HL-60/S4 treated with phorbol 12-myristate 13-acetate at 8.2 ng/mL for 4 days and 3 days (cell line): ENCODE measurements around the gene NINJ1.
"Not testable (repeated sequence)": the region's sequence is repeated elsewhere in the genome, so short reads cannot be mapped to it uniquely, and the experiment has no call there.

ENCODE experiments used
- in situ Hi-C: fragments of 300-500 bp; cut with MboI; formaldehyde crosslinking; loops from 2 replicates; pipeline ENCODE4 v1.15.0; 2022; ENCODE audit warnings: low sequenced_read_pairs

The NINJ1 gene

DNA sequence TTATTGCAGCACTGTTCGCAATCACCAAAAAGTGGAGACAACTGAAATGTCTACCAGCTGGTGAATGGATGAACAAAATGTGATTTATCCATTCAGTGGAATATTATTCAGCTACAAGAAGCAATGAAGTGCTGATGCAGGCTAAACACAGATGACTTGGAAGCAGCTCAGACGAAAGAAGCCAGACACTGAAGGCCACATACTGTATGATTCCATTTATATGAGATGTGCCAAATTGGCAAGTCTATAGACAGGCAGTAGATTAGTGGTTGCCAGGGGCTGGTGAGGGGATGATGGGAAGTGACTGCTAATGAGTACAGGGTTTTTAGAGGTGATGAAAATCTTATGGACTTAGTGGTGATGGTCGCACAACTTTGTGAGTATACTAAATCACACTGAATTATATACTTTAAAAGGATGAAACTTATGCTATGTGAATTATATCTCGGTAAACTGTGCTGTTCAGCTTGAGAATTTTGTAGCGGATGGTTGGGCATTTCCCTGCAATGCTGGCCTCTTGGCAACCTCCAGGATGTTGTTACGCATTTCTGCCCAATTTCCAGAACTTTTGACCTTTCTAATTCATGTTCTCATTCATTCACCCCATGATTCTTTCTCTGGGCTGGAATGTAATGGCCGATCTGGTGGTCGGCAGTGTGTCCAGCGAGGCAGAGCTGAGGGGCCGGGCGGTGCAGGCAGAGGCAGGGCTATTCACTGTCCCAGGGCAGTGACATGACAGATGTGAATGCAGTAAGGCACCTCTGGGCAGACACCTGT lies 27.9 kb upstream of the NINJ1 start:
- in situ Hi-C loops: loop anchor here (25.0 kb wide), 1 partner anchor 800 kb away; the partner anchor contains the start of gene BARX1

DNA sequence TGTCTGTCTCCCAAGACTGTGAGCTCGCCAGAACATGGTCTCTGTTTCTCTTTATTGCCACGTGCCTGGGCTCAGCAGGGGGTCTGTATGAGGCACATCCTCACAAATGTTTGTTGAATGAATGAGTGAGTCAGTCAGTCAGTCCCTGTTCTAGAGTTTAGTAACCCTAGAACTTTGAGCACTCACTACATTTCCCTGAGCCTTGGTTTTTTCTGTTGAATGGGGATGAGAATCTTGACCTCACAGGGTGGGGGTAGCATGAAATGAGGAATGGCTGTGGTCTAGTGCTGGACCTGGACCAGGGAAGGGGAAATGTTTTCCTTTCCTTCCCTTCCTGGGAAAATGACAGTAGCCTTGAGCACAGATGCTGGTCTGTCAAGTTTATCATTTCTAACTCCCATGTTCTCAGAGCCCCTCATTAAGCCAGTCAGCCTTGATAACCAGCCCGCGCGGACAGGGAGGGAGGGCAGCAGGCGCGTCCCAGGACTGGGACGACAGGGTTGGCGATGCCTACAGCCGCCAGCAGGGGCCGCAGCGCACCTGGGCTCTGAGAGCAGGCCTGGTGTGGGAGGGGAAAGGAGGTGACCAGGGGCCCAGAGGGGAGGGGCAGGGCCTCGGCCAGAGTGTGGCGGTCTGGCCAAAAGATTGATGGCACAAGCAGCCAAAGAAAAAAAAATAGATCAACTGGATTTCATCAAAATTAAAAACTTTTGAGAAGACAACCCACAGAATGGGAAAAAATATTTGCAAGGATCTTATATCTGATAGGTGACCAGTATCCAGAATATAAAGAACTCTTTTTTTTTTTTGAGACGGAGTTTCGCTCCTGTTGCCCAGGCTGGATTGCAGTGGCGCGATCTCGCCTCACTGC lies 25.8 kb upstream of the NINJ1 start:
- in situ Hi-C loops: loop anchor here (25.0 kb wide), 1 partner anchor 802 kb away; the partner anchor contains the start of gene BARX1

DNA sequence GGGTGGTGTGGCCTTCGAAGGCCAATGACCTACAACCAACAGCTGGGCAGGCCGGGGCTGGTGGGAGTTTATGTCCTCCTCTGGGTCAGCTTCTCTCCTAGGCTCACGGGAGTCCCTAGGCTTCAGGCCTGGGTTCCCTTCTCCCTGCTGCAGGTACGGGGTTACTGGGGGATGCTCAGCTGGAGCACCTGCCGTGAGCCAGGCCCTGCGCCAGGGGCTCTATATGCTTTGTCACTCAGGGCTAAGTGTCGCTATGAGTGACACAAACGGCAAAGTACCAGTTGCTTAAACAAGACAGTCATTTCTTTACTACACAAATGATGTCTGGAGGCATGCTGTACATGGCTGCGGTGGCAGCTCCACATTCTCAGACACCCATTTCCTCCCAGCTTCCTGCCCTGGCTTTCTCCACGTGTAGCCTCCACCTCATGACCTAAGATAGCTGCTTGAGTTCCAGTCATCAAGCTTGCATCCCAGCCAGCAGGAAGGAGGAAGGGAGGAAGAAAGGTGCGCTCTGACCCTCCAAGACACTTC lies 22.5 kb upstream of the NINJ1 start:
- in situ Hi-C loops: loop anchor here (25.0 kb wide), 1 partner anchor 806 kb away; the partner anchor contains the start of gene BARX1

DNA sequence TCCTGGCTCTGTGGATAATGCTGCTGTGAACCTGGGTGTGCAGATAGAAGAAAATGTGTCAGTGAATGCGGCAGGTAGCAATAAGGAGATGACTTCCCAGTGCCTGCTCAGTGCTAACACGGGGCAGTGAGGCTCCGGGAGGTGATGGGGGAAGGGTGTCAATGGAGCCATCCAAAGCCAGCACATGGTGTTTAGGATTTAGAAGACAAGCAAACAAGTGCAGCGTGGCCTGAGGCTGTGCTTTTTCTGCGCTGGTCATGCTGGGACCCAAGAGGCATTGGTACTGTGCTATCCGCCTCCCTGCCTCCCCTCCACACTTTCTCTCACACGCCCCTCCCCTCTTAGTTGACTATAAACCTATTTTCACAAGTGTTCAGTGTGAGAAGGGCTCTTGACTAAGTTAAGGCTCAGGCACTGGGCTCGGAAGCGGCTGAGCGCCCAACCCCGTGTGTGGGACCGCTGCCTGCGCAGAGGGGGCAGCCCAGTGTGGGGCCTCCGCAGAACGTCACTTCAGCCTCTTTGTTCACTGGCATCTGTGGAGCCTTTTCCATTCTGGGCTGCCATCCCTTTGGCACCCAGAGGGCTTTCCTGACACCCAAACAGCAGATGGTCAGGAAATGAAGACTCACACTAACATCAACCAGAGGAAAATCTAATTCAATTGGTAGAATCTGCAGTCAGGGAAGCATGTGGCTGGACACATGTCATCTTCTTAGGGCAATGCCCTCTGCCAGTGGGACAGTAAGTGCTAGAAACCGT lies 21.8 kb upstream of the NINJ1 start:
- in situ Hi-C loops: loop anchor here (25.0 kb wide), 1 partner anchor 806 kb away; the partner anchor contains the start of gene BARX1

DNA sequence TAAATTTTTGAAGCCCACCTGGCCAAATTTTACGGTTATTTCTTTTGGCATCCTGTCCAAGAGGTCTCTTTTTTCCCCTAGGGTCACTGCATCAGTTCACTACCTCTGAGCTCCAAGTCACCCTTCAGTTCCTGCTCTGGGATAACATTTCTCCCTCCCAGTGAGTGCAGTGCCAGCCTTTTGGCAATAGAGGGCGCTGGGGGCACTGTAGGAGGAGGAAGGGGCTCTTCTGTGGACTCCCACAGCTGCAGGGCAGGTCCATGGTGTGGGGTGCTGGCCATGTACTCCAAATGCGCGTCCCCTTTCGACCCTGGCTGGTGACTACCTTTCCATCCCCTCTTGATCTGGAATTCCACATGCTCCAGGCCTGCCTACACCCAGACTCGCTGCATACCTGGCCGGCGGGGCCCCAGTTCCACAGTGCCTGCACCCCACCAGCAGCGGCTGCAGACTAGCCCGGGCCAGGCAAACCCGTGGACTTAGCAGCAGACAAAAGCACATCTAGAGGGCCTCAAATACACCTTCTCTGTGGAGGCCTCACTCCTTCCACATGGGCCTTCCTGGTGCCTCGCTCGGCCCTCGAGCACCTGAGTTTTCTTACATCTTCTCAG lies 20.3 kb upstream of the NINJ1 start:
- in situ Hi-C loops: loop anchor here (25.0 kb wide), 1 partner anchor 808 kb away; the partner anchor contains the start of gene BARX1

DNA sequence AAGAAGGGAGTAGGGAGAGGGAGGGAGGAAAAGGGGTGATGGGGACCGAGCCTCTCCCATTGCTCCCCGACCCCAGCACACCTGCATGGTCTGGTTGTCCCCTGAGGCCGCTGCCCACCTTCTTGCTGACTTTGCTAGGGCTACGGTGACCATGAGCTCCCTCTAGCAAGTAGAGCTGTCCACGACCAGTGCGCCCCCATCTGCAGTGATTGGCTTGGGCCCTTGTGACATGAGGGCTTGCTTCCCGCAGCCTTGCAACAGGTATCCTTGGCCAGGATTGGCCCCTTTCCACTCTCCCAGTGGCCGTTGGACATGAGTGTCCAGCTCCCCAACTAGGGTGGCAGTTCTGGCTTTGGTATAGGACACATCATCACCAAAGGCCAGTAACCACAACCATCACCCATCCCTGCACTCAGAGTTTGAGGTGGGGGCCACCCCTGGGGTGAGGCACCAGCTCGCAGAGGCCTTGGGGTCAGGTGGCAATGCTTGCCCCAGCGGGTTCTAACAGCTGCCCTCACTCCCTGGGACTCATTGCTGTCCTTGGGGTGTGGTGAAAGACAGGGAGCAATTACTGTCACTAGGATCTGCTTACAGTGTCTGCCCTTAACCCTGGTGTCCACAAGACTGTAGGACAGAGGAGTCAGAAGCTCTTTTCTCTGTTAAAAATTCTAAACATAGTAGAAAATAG lies 17.2 kb upstream of the NINJ1 start:
- in situ Hi-C loops: loop anchor here (25.0 kb wide), 1 partner anchor 811 kb away; the partner anchor contains the start of gene BARX1

DNA sequence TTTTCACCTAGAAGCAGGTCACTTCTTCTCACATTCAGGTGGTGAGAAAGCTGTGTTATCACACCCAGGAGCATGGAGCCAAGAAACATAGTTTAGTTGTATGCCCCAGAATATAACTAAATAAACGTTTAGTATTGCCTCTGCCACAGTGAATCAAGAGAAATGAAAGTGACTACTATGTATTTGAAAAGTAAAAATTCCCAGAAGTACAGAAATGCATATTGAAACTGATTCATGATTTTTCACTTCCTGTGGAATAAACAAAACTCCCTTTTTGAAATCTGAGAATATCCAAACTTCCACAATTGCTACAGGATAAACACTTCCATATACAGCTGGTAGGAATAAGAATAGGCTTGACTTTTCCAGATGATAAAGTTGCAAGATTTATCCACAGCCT lies 15.3 kb upstream of the NINJ1 start:
- in situ Hi-C loops: no loop called here

DNA sequence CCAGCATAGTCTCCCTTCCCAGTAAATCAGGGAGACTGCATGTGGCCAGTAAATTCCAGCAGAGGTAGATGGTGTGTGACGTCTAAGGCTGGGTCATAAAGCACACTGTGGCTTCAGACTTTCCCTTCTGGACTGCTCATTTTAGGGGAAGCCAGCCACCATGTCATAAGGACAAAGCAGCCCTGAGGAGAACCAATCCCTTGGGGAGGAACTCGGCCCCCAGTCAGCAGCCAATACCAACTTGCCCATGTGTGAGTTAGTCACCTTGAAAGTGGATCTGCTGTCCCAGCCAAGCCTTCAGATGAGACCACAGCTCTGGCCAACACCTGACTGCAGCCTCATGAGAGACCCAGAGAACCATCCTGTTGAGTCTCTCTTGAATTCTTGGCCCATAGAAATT lies 14.7 kb upstream of the NINJ1 start:
- in situ Hi-C loops: no loop called here

DNA sequence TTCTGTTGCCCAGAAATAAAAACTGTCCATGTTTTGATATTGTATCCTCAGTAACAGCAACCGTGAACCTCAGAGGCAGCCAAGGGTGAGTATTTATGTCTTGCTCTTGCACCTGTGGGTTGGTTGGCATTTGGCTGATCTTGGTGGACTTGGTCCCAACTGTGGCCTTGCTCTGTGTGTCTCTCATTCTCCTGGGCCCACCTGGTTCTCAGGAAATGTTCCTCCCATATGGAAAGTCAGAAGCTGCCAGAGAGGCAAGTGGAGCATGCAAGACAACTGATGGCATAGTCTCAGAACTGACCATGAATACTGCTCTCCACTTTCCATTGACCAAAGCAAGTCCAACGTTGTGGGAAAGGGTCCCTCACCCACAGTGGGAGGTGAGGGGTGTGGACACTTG lies 13.6 kb upstream of the NINJ1 start:
- in situ Hi-C loops: no loop called here

DNA sequence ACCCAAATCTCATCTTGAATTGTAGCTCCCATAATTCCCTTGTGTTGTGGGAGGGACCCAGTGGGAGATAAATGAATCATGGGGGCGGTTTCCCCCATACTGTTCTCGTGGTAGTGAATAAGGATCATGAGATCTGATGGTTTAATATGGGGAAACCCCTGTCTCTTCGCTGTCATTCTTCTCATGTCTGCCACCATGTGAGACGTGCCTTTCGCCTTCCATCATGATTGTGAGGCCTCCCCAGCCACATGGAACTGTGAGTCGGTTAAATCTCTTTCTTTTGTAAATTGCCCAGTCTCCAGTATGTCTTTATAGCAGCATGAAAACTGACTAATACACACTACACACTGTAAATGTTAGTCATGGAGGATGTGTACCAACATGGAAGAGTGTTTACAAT lies 12.6 kb upstream of the NINJ1 start:
- in situ Hi-C loops: not testable (repeated sequence)

DNA sequence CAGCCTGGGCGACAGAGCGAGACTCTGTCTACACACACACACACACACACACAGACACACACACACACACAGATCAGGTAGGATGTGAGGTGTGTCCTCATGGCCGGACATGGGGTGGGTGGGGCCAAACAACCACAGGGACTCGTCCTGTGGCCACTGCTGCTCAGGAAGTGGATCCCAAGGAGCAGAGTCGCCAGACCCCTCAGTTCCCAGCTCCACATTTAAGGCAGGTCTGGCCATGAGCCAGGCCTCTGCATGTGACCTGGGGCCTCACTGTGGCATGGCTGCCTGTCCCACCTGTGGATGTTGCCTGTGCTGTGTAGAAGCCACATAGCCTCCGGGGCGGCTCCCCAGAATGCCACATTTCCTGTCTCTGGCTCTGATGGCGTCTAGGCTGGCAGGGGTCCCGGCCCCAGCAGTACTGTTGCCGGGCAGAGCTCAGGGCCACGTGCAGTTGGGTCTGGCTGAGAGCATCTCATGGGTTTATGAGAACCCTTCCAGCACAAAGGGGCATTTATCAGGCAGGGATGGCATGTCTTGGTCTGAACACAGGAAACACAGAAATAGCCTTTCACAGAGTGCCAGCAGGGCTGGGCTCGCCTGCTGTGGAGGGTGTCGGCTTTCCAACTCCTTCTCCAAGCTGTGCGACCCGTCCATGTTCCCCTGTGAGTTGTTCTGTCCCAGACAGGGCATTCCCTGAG lies 9.9 kb upstream of the NINJ1 start:
- in situ Hi-C loops: no loop called here

DNA sequence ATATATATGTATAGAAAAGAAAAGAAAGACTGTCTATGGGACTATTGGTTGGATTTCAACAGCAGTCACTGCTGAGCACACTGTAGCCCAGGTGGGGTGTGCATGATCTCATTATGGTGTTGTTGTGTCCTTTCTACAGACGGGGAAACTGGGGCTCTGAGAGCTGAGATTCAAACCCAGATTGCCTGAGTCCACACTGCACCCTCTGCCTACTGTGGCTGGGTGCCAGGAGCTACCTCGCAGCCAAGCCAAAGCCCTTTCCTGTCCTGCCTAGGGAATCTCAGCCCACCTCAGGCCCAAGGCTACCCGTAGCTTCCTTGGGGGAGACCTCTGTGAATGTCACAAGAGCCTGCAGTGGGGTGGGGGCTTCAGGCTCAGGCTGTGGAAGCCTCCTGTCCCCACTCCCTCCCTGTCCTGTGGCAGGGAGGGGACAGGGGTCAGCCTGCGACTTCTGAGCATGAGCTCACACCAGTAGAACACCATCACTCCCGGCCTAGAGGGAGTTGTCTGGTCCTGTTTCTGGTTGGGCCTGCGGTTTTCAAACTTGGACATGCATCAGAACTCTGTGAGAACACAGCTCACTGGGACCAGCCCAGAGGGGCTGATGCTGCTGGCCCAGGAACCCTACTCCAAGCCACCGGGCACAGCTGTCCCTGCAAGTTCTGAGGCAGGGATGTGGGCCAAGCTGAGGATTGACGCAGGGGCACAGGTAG lies 7.9 kb upstream of the NINJ1 start:
- in situ Hi-C loops: no loop called here

DNA sequence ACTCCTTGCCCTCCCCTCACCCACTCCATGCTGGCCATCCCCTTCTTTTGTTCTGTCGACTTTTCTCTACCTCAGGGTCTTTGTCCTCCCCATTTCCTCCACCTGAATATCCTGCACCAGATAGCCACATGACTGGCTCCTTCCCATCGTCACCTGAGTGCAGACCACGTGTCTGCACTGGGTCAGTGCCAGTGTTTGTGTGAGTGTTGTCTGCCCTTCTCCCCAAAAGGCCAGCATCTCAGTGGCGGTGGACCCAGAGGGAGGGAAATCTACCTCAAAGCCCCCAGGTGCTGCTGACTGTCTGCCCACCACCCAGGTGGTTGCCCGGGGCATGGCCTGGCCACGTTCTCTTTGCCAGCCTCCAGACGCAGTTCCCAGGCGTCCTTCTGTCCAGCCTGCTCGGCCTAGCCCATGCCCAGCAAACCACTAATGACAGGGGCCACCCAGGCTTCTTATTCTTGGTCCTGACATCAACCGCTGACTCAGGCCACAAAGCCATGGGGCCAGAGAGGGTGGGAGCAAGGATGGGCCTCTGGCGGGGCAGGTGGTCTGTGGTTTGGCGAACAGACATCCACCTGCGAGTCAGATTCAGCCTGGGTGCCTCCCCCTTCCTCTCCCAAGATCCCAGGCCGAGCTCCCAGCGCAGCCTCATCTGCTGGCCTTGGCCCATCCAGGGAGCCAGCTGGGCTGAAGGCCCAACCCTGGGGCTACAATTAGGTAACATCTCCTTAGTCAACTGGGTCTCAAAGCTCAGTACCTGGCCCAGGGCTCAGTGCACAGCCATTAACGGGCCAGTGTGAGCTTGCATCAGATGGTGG lies 5.5 kb upstream of the NINJ1 start:
- in situ Hi-C loops: no loop called here

DNA sequence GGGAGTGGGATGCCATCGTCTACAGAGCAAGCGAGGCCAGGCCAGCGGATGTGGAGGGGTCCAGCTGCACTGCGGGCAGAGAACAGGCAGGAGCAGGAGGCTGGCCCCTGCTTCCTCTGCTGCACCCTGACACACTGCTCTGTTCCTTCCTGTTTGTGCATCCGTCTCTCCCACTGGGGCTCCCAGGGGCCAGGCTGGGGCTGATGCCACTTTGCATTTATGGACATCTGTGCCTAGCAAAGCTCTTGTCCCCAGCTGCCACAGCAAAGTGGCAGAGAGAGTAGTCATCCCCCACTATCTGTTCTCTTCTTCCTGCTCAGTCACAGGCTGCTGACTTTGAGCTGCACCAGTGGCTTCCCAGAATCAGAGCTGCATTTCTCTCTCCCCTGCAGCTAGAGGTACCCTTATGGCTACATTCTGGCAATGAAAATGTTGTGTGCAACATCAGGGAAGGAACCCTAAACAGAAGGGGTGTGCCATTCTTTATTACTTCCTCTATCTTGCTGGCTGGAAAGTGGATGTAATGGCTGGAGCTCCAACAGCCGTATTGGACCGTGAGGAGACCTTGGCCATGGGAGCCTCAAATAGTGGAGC lies 4.2 kb upstream of the NINJ1 start:
- in situ Hi-C loops: no loop called here

DNA sequence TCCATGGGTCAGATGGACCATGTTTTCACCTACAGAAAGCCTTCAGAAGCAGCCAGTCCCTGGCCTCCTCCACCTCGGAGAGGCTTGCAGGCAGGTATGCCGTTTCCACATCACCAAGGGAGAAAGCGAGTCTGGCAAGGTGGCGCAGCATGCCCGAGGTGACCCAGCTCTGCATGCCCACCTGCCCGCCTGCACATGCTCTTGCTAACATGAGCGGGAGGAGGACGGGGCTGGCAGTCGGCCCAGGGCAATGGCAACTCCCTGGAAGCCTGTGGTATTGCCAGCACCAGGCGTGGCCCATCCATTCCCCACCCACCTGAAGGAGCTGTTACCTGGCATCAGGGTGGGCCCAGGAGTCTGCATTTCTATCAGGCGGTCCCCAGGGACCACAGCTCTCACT lies 3.3 kb upstream of the NINJ1 start:
- in situ Hi-C loops: no loop called here

DNA sequence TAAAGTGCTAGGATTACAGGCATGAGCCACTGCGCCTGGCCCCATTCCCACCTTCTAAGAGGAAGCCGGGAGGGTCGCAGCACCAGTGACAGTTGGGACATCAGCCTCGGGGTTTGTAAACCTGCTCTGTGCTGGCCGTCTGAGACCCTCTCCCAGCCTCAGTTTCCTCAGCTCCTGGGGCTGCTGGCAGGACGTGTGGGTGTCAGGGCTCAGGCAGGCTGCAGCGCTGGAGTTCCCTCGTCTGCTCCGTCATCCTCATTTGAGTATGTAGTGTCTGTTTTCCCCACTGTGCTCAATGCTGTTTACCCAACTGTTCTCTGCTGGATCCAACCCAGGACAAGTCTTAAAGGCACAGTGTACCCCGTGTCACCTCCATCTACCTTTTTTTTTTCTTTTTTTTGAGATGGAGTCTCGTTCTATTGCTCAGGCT lies 2.0 kb upstream of the NINJ1 start:
- in situ Hi-C loops: no loop called here

DNA sequence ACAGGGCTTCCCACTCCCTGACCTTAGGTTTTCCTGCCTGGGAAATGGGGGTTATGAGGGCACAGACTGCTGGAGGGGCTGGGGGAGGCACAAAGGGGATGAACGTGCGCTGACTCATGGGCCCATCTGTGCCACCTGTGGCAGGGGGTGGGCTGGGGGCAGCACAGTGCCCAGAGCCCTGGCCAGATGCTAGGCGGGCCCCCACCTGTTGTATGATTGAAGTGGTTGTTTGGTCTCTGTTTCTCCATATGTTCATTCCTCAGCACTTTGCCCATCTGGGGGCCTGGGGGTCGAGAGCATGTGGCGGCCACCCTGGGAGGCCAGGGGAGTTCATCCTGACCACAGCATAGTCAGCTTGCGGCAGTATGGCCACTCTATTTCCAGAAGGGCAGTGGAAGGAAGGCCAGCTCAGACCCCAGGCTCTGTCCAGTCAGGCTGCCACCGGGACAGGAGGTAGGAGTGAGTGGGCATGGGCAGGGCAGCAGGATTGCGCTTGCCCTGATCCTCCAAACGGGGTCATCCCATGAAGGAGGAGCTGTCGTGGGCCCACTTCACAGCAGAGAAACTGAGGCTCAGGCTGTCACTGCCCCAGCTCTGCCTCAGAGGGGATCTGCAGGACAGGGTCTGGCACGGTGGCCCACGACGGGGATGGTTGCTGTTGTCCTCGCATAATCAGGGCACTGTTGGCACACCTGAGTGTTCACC lies 841 bp upstream of the NINJ1 start:
- in situ Hi-C loops: no loop called here
